IMR-90 (cell line): ENCODE data around the gene HDAC5.
A peak's percentile ranks its signal among the peaks of the same experiment; 100 is the strongest.

Source experiments
- CEBPB ChIP-seq: IDR thresholded peaks from 2 replicates; pipeline ENCODE4 v1.6.1; 2012; ENCODE audit warnings: low read depth, low read length, improper control_type of control experiment
- MXI1 ChIP-seq: IDR thresholded peaks from 2 replicates; pipeline ENCODE4 v1.6.1; 2012; ENCODE audit warnings: low read depth, mild to moderate bottlenecking, low read length, moderate library complexity, borderline replicate concordance
- NFE2L2 ChIP-seq: fragments of 150-350 bp; IDR thresholded peaks from 2 replicates; pipeline ENCODE4 v1.6.1; 2016; ENCODE audit warnings: low read depth, mild to moderate bottlenecking, low read length
- POLR2A ChIP-seq: IDR thresholded peaks from 2 replicates; pipeline ENCODE4 v1.6.1; 2012; ENCODE audit warnings: mild to moderate bottlenecking, low read depth, low read length
- RAD21 ChIP-seq: IDR thresholded peaks from 2 replicates; pipeline ENCODE4 v1.6.1; 2012; ENCODE audit warnings: low read length, improper control_type of control experiment
- RCOR1 ChIP-seq: IDR thresholded peaks from 2 replicates; pipeline ENCODE4 v1.6.1; 2012; ENCODE audit warnings: mild to moderate bottlenecking, low read length, improper control_type of control experiment; ENCODE audit not compliant: insufficient replicate concordance
- RFX5 ChIP-seq: IDR thresholded peaks from 2 replicates; pipeline ENCODE4 v1.8.0; 2012; ENCODE audit warnings: low read depth, mild to moderate bottlenecking, low read length, moderate library complexity
- TF ChIP-seq, protein P1 (sequence below): conservative IDR thresholded peaks from 2 replicates; pipeline ENCODE4 v1.5.1; 2012; ENCODE audit warnings: mild to moderate bottlenecking, low read depth, low read length, improper control_type of control experiment
- TF ChIP-seq, protein P2 (sequence below): fragments of 150-350 bp; IDR thresholded peaks from 2 replicates; pipeline ENCODE4 v1.6.1; 2017; ENCODE audit warnings: mild to moderate bottlenecking, antibody characterized with exemption, low read length, low read depth

DNA sequence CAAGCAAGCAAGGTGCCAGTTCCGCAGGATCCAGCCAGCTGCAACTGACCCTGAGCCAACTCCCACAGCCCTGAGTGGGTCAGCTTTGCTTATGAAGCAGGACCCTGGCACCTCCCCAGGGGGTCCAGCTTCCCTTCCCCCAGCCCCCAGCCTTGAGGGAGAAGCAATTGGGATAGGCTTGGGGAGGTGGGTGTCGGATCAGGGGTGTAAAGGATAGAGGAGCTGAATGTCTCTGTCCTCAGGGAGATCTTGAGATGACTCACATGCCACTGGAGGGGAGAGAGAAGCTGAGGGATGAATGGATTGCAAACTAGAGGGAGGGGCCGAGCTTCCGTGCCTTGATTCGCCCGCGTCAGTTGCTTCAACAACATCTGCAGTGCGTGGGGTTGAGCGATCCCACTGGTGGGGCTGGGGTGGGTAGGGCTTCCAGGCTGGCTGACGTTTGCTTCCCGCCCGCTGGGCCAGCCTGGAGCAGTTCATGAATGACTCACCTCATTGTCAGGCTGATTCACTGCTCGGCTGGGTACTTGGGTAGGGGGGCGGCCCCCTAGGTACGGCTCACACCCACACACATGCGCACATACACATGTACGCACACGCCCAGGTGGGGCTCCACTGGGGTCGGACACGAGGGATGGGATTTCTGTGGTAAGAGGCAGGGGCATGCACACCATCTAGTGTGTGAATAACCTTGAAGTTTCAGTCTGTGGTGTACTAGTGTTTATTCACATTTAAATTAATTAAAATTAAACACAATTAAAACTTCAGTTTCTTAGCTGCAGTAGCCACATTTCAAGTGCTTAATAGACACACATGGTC, 14.7 kb upstream of the HDAC5 start:
- TF ChIP-seq, protein P1, sequence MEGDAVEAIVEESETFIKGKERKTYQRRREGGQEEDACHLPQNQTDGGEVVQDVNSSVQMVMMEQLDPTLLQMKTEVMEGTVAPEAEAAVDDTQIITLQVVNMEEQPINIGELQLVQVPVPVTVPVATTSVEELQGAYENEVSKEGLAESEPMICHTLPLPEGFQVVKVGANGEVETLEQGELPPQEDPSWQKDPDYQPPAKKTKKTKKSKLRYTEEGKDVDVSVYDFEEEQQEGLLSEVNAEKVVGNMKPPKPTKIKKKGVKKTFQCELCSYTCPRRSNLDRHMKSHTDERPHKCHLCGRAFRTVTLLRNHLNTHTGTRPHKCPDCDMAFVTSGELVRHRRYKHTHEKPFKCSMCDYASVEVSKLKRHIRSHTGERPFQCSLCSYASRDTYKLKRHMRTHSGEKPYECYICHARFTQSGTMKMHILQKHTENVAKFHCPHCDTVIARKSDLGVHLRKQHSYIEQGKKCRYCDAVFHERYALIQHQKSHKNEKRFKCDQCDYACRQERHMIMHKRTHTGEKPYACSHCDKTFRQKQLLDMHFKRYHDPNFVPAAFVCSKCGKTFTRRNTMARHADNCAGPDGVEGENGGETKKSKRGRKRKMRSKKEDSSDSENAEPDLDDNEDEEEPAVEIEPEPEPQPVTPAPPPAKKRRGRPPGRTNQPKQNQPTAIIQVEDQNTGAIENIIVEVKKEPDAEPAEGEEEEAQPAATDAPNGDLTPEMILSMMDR: no peak
- TF ChIP-seq, protein P2, sequence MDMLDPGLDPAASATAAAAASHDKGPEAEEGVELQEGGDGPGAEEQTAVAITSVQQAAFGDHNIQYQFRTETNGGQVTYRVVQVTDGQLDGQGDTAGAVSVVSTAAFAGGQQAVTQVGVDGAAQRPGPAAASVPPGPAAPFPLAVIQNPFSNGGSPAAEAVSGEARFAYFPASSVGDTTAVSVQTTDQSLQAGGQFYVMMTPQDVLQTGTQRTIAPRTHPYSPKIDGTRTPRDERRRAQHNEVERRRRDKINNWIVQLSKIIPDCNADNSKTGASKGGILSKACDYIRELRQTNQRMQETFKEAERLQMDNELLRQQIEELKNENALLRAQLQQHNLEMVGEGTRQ: no peak
- peak; percentile 66; the same call in 1 of the 2 replicates for TF ChIP-seq POLR2A
- TF ChIP-seq CEBPB: peak; percentile 79
- TF ChIP-seq NFE2L2: no peak
- peak; percentile 86 for TF ChIP-seq MXI1
- no peak for TF ChIP-seq RFX5
- TF ChIP-seq RCOR1: no peak
- no peak; the same call in none of the 2 replicates for TF ChIP-seq RAD21
